Liver (tissue), 9 donors: ENCODE results near the gene UMODL1. TPM values are rescaled to one million over a fixed set of nuclear protein-coding genes. Genes with fewer than 3 reads are reported as not detected.

Source experiments
- DNase-seq: peaks from one replicate; pipeline ENCODE4 v3.0.0-alpha.2; 2017; ENCODE audit warnings: low spot score
- H3K27ac ChIP-seq, 2 donors: one replicate each; pipeline ENCODE4 v1.7.0; 2013; ENCODE audit warnings: inconsistent platforms in 2 of 2, low read length in 2 of 2, control low read depth in 1 of 2, low read depth in 1 of 2, mild to moderate bottlenecking in 1 of 2
- H3K27me3 ChIP-seq, 4 donors: one replicate each; pipeline versions ENCODE4 v1.6.1 to v1.7.0; 2013; ENCODE audit warnings: low read length in 3 of 4, inconsistent platforms in 1 of 4, mild to moderate bottlenecking in 1 of 4, moderate library complexity in 1 of 4; ENCODE audit not compliant: control insufficient read depth in 4 of 4, insufficient read depth in 4 of 4
- H3K36me3 ChIP-seq, 4 donors: one replicate each; pipeline versions ENCODE4 v1.6.1 to v1.7.0; 2013; ENCODE audit warnings: low read length in 3 of 4, mild to moderate bottlenecking in 3 of 4, low read depth in 1 of 4, moderate library complexity in 1 of 4; ENCODE audit not compliant: control insufficient read depth in 4 of 4, insufficient read depth in 3 of 4
- H3K4me1 ChIP-seq, 4 donors: one replicate each; pipeline versions ENCODE4 v1.6.1 to v1.7.0; 2013; ENCODE audit warnings: low read length in 3 of 4, mild to moderate bottlenecking in 3 of 4, moderate library complexity in 1 of 4; ENCODE audit not compliant: control insufficient read depth in 4 of 4, insufficient read depth in 4 of 4
- H3K4me3 ChIP-seq, 3 donors: one replicate each; pipeline versions ENCODE4 v1.6.1 to v1.7.0; 2013; ENCODE audit warnings: low read length in 3 of 3, control low read depth in 1 of 3, low read depth in 1 of 3, mild to moderate bottlenecking in 1 of 3
- H3K9ac ChIP-seq, 2 donors: one replicate each; pipeline ENCODE4 v1.7.0; 2013; ENCODE audit warnings: low read length in 2 of 2, mild to moderate bottlenecking in 2 of 2, moderate library complexity in 2 of 2, control low read depth in 1 of 2, low read depth in 1 of 2
- H3K9me3 ChIP-seq, 4 donors: one replicate each; pipeline versions ENCODE4 v1.6.1 to v1.7.0; 2013; ENCODE audit warnings: low read length in 3 of 4; ENCODE audit not compliant: control insufficient read depth in 4 of 4
- ATF3 ChIP-seq: IDR thresholded peaks from 2 replicates; pipeline ENCODE4 v1.6.1; 2016; ENCODE audit warnings: antibody characterized with exemption
- CTCF ChIP-seq: fragments of 150-350 bp; IDR thresholded peaks from 2 replicates; pipeline ENCODE4 v1.5.1; 2017; ENCODE audit warnings: improper control_type of control experiment, low read depth, low read length; ENCODE audit not compliant: missing input control
- EGR1 ChIP-seq, 2 donors: IDR thresholded peaks; 2 replicates each; pipeline ENCODE4 v1.6.1; 2016 to 2018; ENCODE audit warnings: antibody characterized with exemption in 2 of 2, low read depth in 2 of 2
- FOXA1 ChIP-seq: IDR thresholded peaks from 2 replicates; pipeline ENCODE4 v1.6.1; 2016; ENCODE audit warnings: antibody characterized with exemption
- FOXA2 ChIP-seq: IDR thresholded peaks from 2 replicates; pipeline ENCODE4 v1.6.1; 2016; ENCODE audit warnings: antibody characterized with exemption
- HNF4A ChIP-seq, 2 donors: conservative IDR thresholded peaks; 2 replicates each; pipeline ENCODE4 v1.6.1; 2016; ENCODE audit warnings: antibody characterized with exemption in 2 of 2, mild to moderate bottlenecking in 2 of 2
- HNF4G ChIP-seq: IDR thresholded peaks from 2 replicates; pipeline ENCODE4 v1.6.1; 2016; ENCODE audit warnings: antibody characterized with exemption
- MAX ChIP-seq: IDR thresholded peaks from 2 replicates; pipeline ENCODE4 v1.6.1; 2016; ENCODE audit warnings: antibody characterized with exemption
- NR2F2 ChIP-seq: IDR thresholded peaks from 2 replicates; pipeline ENCODE4 v1.6.1; 2016; ENCODE audit warnings: antibody characterized with exemption
- RAD21 ChIP-seq, 2 donors: IDR thresholded peaks; 2 replicates each; pipeline ENCODE4 v1.6.1; 2016; ENCODE audit warnings: antibody characterized with exemption in 2 of 2, mild to moderate bottlenecking in 2 of 2
- RXRA ChIP-seq, 2 donors: IDR thresholded peaks; 2 replicates each; pipeline ENCODE4 v1.6.1; 2017 to 2018; ENCODE audit warnings: antibody characterized with exemption in 2 of 2, mild to moderate bottlenecking in 1 of 2
- SP1 ChIP-seq: IDR thresholded peaks from 2 replicates; pipeline ENCODE4 v1.6.1; 2018; ENCODE audit warnings: antibody characterized with exemption, mild to moderate bottlenecking
- TAF1 ChIP-seq: conservative IDR thresholded peaks from 2 replicates; pipeline ENCODE4 v1.6.1; 2016; ENCODE audit warnings: antibody characterized with exemption, mild to moderate bottlenecking
- YY1 ChIP-seq: IDR thresholded peaks from 2 replicates; pipeline ENCODE4 v1.6.1; 2016; ENCODE audit warnings: antibody characterized with exemption, mild to moderate bottlenecking
- WGBS: extraction: QIAGEN DNeasy Blood & Tissue Kit; methylation state at CpG from one replicate; pipeline ENCODE4 v1.1.7; 2013; 5-methylcytosine and 5-hydroxymethylcytosine counted together
- polyA plus RNA-seq, 2 donors: library from polyadenylated mRNA; stranded (reverse) in 1 of 2; unstranded in 1 of 2; fragments of 200-250 nt in 1 of 2; fragments of >200 nt in 1 of 2; fragmentation: Nextera tagmentation in 1 of 2; extraction: Ambion mirVana in 1 of 2; gene quantifications; one replicate each; pipeline versions ENCODE4 v1.2.1 to v1.2.3, GENCODE V29; 2013 to 2015
- total RNA-seq, 2 donors: library from RNA; depleted of rRNA; stranded (reverse); fragments of >200 nt; gene quantifications; one replicate each; pipeline ENCODE4 v1.2.3, GENCODE V29; 2014
- TF ChIP-seq, protein P1 (sequence below): IDR thresholded peaks from 2 replicates; pipeline ENCODE4 v1.6.1; 2016; ENCODE audit warnings: antibody characterized with exemption, mild to moderate bottlenecking
- donor health status: healthy.
- donor health status: healthy.
- donor health status: healthy.
- donor health status: healthy.
- donor health status: healthy.

Gene UMODL1
- total and polyA plus RNA-seq, 4 donors = 0.08 to 0.14 (median 0.08) TPM; not detected in 1

- H3K27me3 ChIP-seq = peaks cover 0 to 2% (median 0%) of the 10 kb centered on the region in 4 donors
- no peak overlapping the region for H3K9ac ChIP-seq
- TF ChIP-seq FOXA2 (no peak), RXRA (IDR thresholded peaks at IDR 0.05) (no peak), EGR1 (IDR thresholded peaks at IDR 0.05; ENCODE audit: low read depth in 2 of 2) (no peak), YY1 (no peak), CTCF (no peak), RAD21 (IDR thresholded peaks at IDR 0.05) (no peak), MAX (no peak), FOXA1 (no peak), TAF1 (no peak), SP1 (no peak), HNF4A (conservative IDR thresholded peaks at IDR 0.05) (no peak), ATF3 (no peak)
- TF ChIP-seq, protein P1, sequence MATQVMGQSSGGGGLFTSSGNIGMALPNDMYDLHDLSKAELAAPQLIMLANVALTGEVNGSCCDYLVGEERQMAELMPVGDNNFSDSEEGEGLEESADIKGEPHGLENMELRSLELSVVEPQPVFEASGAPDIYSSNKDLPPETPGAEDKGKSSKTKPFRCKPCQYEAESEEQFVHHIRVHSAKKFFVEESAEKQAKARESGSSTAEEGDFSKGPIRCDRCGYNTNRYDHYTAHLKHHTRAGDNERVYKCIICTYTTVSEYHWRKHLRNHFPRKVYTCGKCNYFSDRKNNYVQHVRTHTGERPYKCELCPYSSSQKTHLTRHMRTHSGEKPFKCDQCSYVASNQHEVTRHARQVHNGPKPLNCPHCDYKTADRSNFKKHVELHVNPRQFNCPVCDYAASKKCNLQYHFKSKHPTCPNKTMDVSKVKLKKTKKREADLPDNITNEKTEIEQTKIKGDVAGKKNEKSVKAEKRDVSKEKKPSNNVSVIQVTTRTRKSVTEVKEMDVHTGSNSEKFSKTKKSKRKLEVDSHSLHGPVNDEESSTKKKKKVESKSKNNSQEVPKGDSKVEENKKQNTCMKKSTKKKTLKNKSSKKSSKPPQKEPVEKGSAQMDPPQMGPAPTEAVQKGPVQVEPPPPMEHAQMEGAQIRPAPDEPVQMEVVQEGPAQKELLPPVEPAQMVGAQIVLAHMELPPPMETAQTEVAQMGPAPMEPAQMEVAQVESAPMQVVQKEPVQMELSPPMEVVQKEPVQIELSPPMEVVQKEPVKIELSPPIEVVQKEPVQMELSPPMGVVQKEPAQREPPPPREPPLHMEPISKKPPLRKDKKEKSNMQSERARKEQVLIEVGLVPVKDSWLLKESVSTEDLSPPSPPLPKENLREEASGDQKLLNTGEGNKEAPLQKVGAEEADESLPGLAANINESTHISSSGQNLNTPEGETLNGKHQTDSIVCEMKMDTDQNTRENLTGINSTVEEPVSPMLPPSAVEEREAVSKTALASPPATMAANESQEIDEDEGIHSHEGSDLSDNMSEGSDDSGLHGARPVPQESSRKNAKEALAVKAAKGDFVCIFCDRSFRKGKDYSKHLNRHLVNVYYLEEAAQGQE = no peak
- H3K36me3 ChIP-seq = no peaks in the 10 kb centered on the region
- H3K4me3 ChIP-seq = no peak overlapping the region
- H3K9me3 ChIP-seq = no peaks in the 10 kb centered on the region
- 55% methylated on average over 6 of the region's 6 CpGs for WGBS
- no peaks in the 10 kb centered on the region for H3K4me1 ChIP-seq
- no peak overlapping the region for H3K27ac ChIP-seq
- no peak for DNase-seq
Measured at GRCh38 chr21:42102076-42102475, 31.0 kb downstream of the UMODL1 start.

- Histone ChIP-seq H3K27ac (no peak overlapping the region), H3K9ac (no peak overlapping the region), H3K4me1 (no peaks in the 10 kb centered on the region), H3K4me3 (no peak overlapping the region), H3K27me3 (peaks cover 0 to 2% (median 0%) of the 10 kb centered on the region in 4 donors), H3K36me3 (no peaks in the 10 kb centered on the region), H3K9me3 (no peaks in the 10 kb centered on the region)
- no peak for DNase-seq
- 82% methylated on average over 5 of the region's 5 CpGs for WGBS
- no peak for TF ChIP-seq EGR1 (IDR thresholded peaks at IDR 0.05; ENCODE audit: low read depth in 2 of 2)
- TF ChIP-seq YY1 = no peak
- no peak for TF ChIP-seq NR2F2
- TF ChIP-seq RAD21 (IDR thresholded peaks at IDR 0.05) = no peak
- TF ChIP-seq HNF4G = no peak
- no peak for TF ChIP-seq MAX
- TF ChIP-seq CTCF = no peak
- TF ChIP-seq RXRA (IDR thresholded peaks at IDR 0.05) = no peak
Measured at GRCh38 chr21:42102526-42102925, 31.4 kb downstream of the UMODL1 start.
